Measurements from ENCODE around the gene DIP2A.

- TF ChIP-seq CTCF (IDR thresholded peaks at IDR 0.05): no peak
- TF ChIP-seq EP300 (IDR thresholded peaks at IDR 0.05): no peak
Observed at GRCh38 chr21:46435786-46436227, 22.9 kb upstream of the DIP2A start.

Measured in suprapubic skin (tissue), 3 donors.